Measurements from ENCODE around the gene SPEN.

Gene SPEN

GRCh38 chr1:15915991-15916390 is 68.5 kb downstream of the SPEN start:
- Histone ChIP-seq H4K12ac (ENCODE audit: low read depth, low read length) (no peak overlapping the region), H3K27ac (ENCODE audit: low read depth, low read length) (no peak overlapping the region), H2AK5ac (ENCODE audit: low read length) (no peak overlapping the region), H2AFZ (ENCODE audit: insufficient read depth, low read length, poor library complexity) (no peak overlapping the region), H2BK120ac (ENCODE audit: insufficient read depth, low read length, poor library complexity) (no peak overlapping the region), H4K91ac (ENCODE audit: low read depth, low read length) (no peak overlapping the region), H3K18ac (ENCODE audit: low read length) (no peak overlapping the region), H3K79me1 (ENCODE audit: low read length) (peaks cover 2% of the 10 kb centered on the region), H3K9me3 (ENCODE audit: insufficient read depth, low read depth, low read length) (no peaks in the 10 kb centered on the region), H3K27me3 (ENCODE audit: insufficient read depth, low read length) (no peaks in the 10 kb centered on the region), H3K4ac (ENCODE audit: low read depth, low read length) (no peak overlapping the region), H3K4me3 (ENCODE audit: low read depth, low read length) (no peak overlapping the region), H3K9ac (ENCODE audit: low read length) (no peak overlapping the region), H2BK5ac (ENCODE audit: low read depth, low read length, poor library complexity) (no peak overlapping the region), H3K4me1 (ENCODE audit: control insufficient read depth in 1 of 2, insufficient read depth in 2 of 2, low read length in 2 of 2) (no peaks in the 10 kb centered on the region), H3K79me2 (ENCODE audit: control insufficient read depth, insufficient read depth, low read length, poor library complexity) (no peaks in the 10 kb centered on the region), H3K14ac (ENCODE audit: low read length) (no peak overlapping the region), H3K36me3 (ENCODE audit: control insufficient read depth in 1 of 2, insufficient read depth in 2 of 2, low read length in 2 of 2) (peaks cover 10 to 11% of the 10 kb centered on the region in 2 experiments), H3K23ac (ENCODE audit: low read length) (no peak overlapping the region), H2BK12ac (ENCODE audit: low read length) (no peak overlapping the region), H4K8ac (ENCODE audit: low read depth, low read length) (no peak overlapping the region), H3K4me2 (ENCODE audit: low read length) (no peak overlapping the region)
- WGBS (ENCODE audit: extremely low coverage, insufficient coverage, insufficient read length), result no CpG with 5 or more reads among the region's 4 CpGs
- DNase-seq, result no peak

- H2AFZ ChIP-seq (ENCODE audit: insufficient read depth, low read length, poor library complexity), result no peak overlapping the region
- H3K36me3 ChIP-seq (ENCODE audit: control insufficient read depth in 1 of 2, insufficient read depth in 2 of 2, low read length in 2 of 2), result peaks cover 13 to 14% of the 10 kb centered on the region in 2 experiments
- no peak overlapping the region for H2AK5ac ChIP-seq (ENCODE audit: low read length)
- H3K18ac ChIP-seq (ENCODE audit: low read length), result no peak overlapping the region
- no peak overlapping the region for H2BK5ac ChIP-seq (ENCODE audit: low read depth, low read length, poor library complexity)
- no peak overlapping the region for H3K23ac ChIP-seq (ENCODE audit: low read length)
- no CpG with 5 or more reads among the region's 4 CpGs for WGBS (ENCODE audit: extremely low coverage, insufficient coverage, insufficient read length)
- H3K27ac ChIP-seq (ENCODE audit: low read depth, low read length), result no peak overlapping the region
- no peak overlapping the region for H3K4ac ChIP-seq (ENCODE audit: low read depth, low read length)
- H4K8ac ChIP-seq (ENCODE audit: low read depth, low read length), result no peak overlapping the region
- no peak overlapping the region for H3K9ac ChIP-seq (ENCODE audit: low read length)
- peaks cover 2% of the 10 kb centered on the region for H3K79me1 ChIP-seq (ENCODE audit: low read length)
- H3K14ac ChIP-seq (ENCODE audit: low read length), result no peak overlapping the region
- no peak overlapping the region for H2BK12ac ChIP-seq (ENCODE audit: low read length)
- H3K4me1 ChIP-seq (ENCODE audit: control insufficient read depth in 1 of 2, insufficient read depth in 2 of 2, low read length in 2 of 2), result no peaks in the 10 kb centered on the region
- DNase-seq, result no peak
- H4K12ac ChIP-seq (ENCODE audit: low read depth, low read length), result no peak overlapping the region
- no peak overlapping the region for H4K91ac ChIP-seq (ENCODE audit: low read depth, low read length)
- H3K27me3 ChIP-seq (ENCODE audit: insufficient read depth, low read length), result no peaks in the 10 kb centered on the region
- H3K4me2 ChIP-seq (ENCODE audit: low read length), result no peak overlapping the region
- H3K4me3 ChIP-seq (ENCODE audit: low read depth, low read length), result no peak overlapping the region
- H2BK120ac ChIP-seq (ENCODE audit: insufficient read depth, low read length, poor library complexity), result no peak overlapping the region
- no peaks in the 10 kb centered on the region for H3K79me2 ChIP-seq (ENCODE audit: control insufficient read depth, insufficient read depth, low read length, poor library complexity)
- no peaks in the 10 kb centered on the region for H3K9me3 ChIP-seq (ENCODE audit: insufficient read depth, low read depth, low read length)
Observed at GRCh38 chr1:15916417-15916816, 68.9 kb downstream of the SPEN start.

- H3K4ac ChIP-seq (ENCODE audit: low read depth, low read length), result no peak overlapping the region
- H4K91ac ChIP-seq (ENCODE audit: low read depth, low read length), result no peak overlapping the region
- no peak overlapping the region for H2BK12ac ChIP-seq (ENCODE audit: low read length)
- no peak overlapping the region for H4K12ac ChIP-seq (ENCODE audit: low read depth, low read length)
- H3K27me3 ChIP-seq (ENCODE audit: insufficient read depth, low read length), result no peaks in the 10 kb centered on the region
- peaks cover 2% of the 10 kb centered on the region for H3K79me1 ChIP-seq (ENCODE audit: low read length)
- H4K8ac ChIP-seq (ENCODE audit: low read depth, low read length), result no peak overlapping the region
- H2AK5ac ChIP-seq (ENCODE audit: low read length), result no peak overlapping the region
- no peak overlapping the region for H3K14ac ChIP-seq (ENCODE audit: low read length)
- DNase-seq, result no peak
- H2BK120ac ChIP-seq (ENCODE audit: insufficient read depth, low read length, poor library complexity), result no peak overlapping the region
- no peak overlapping the region for H3K23ac ChIP-seq (ENCODE audit: low read length)
- no peak overlapping the region for H3K9ac ChIP-seq (ENCODE audit: low read length)
- H3K36me3 ChIP-seq (ENCODE audit: control insufficient read depth in 1 of 2, insufficient read depth in 2 of 2, low read length in 2 of 2), result peaks cover 14% of the 10 kb centered on the region in 2 experiments
- H3K4me2 ChIP-seq (ENCODE audit: low read length), result no peak overlapping the region
- no peak overlapping the region for H2AFZ ChIP-seq (ENCODE audit: insufficient read depth, low read length, poor library complexity)
- no peaks in the 10 kb centered on the region for H3K9me3 ChIP-seq (ENCODE audit: insufficient read depth, low read depth, low read length)
- H3K4me1 ChIP-seq (ENCODE audit: control insufficient read depth in 1 of 2, insufficient read depth in 2 of 2, low read length in 2 of 2), result no peaks in the 10 kb centered on the region
- H3K18ac ChIP-seq (ENCODE audit: low read length), result no peak overlapping the region
- H3K4me3 ChIP-seq (ENCODE audit: low read depth, low read length), result no peak overlapping the region
- no CpG with 5 or more reads among the region's 7 CpGs for WGBS (ENCODE audit: extremely low coverage, insufficient coverage, insufficient read length)
- H3K27ac ChIP-seq (ENCODE audit: low read depth, low read length), result no peak overlapping the region
- no peak overlapping the region for H2BK5ac ChIP-seq (ENCODE audit: low read depth, low read length, poor library complexity)
- H3K79me2 ChIP-seq (ENCODE audit: control insufficient read depth, insufficient read depth, low read length, poor library complexity), result no peaks in the 10 kb centered on the region
Observed at GRCh38 chr1:15916916-15917315, 69.4 kb downstream of the SPEN start.

- Histone ChIP-seq H2AFZ (ENCODE audit: insufficient read depth, low read length, poor library complexity) (no peak overlapping the region), H4K91ac (ENCODE audit: low read depth, low read length) (no peak overlapping the region), H3K9me3 (ENCODE audit: insufficient read depth, low read depth, low read length) (no peaks in the 10 kb centered on the region), H3K14ac (ENCODE audit: low read length) (no peak overlapping the region), H3K27ac (ENCODE audit: low read depth, low read length) (no peak overlapping the region), H4K8ac (ENCODE audit: low read depth, low read length) (no peak overlapping the region), H2BK12ac (ENCODE audit: low read length) (no peak overlapping the region), H3K18ac (ENCODE audit: low read length) (no peak overlapping the region), H2AK5ac (ENCODE audit: low read length) (no peak overlapping the region), H3K4me2 (ENCODE audit: low read length) (no peak overlapping the region), H3K23ac (ENCODE audit: low read length) (no peak overlapping the region), H3K4me1 (ENCODE audit: control insufficient read depth in 1 of 2, insufficient read depth in 2 of 2, low read length in 2 of 2) (peaks cover 0 to 1% of the 10 kb centered on the region in 2 experiments), H3K79me2 (ENCODE audit: control insufficient read depth, insufficient read depth, low read length, poor library complexity) (no peaks in the 10 kb centered on the region), H2BK120ac (ENCODE audit: insufficient read depth, low read length, poor library complexity) (no peak overlapping the region), H3K9ac (ENCODE audit: low read length) (no peak overlapping the region), H3K79me1 (ENCODE audit: low read length) (peaks cover 2% of the 10 kb centered on the region), H3K4ac (ENCODE audit: low read depth, low read length) (no peak overlapping the region), H3K36me3 (ENCODE audit: control insufficient read depth in 1 of 2, insufficient read depth in 2 of 2, low read length in 2 of 2) (peaks cover 11 to 17% of the 10 kb centered on the region in 2 experiments), H2BK5ac (ENCODE audit: low read depth, low read length, poor library complexity) (no peak overlapping the region), H3K27me3 (ENCODE audit: insufficient read depth, low read length) (no peaks in the 10 kb centered on the region), H4K12ac (ENCODE audit: low read depth, low read length) (no peak overlapping the region), H3K4me3 (ENCODE audit: low read depth, low read length) (no peak overlapping the region)
- DNase-seq, result peak; percentile 62 to 78
- no CpG with 5 or more reads among the region's 11 CpGs for WGBS (ENCODE audit: extremely low coverage, insufficient coverage, insufficient read length)
Observed at GRCh38 chr1:15918962-15919715, 71.6 kb downstream of the SPEN start.
